GM19023 (cell line): ENCODE results near the gene ABCB8.

Experiments
- ATAC-seq: cut with Tn5 transposase; IDR thresholded peaks from one replicate; pipeline ENCODE4 v1.9.1; 2021; ENCODE audit warnings: mild to moderate bottlenecking, moderate library complexity; ENCODE audit not compliant: unreplicated experiment

Gene ABCB8

DNA sequence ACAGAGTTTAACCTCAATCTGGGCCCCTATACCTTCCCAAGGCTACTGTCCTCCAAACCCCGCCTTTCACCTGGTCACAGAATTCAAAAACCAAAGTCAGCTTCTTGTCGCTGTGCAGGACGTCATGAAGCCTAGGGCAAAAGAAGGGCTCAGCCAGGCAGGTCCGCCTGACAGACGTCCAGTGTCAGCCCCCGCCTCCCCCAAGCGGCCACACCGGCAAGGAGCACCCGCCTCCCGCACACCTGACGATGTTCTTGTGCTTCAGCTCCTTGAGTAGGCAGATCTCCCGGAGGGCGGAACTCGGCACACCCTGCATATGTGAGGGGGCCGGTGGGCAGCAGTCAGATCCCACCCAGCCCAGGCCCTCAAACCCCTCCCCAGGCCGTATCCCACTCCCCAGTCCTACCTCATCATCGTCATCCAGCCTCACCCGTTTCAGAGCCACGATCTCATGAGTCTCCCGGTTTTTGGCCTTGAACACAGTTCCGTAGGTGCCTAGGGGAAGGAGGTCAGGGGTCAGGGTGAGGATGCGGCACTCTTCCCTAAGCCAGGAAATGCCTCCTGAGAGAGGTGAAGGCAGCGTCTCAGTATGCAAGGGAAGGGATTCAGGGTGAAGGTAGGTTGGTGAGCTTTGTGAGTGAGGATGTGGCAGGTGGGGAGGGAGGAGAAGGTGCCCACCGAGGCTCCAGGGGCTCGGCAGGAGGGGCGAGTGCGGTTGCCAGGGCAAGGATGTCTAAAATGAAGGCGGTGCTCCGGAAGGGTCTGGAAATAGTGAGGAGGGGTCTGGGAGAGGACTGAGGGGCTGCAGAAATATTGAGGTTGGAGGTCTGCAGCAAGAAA lies 28.6 kb downstream of the ABCB8 start:
- ATAC-seq = no peak

DNA sequence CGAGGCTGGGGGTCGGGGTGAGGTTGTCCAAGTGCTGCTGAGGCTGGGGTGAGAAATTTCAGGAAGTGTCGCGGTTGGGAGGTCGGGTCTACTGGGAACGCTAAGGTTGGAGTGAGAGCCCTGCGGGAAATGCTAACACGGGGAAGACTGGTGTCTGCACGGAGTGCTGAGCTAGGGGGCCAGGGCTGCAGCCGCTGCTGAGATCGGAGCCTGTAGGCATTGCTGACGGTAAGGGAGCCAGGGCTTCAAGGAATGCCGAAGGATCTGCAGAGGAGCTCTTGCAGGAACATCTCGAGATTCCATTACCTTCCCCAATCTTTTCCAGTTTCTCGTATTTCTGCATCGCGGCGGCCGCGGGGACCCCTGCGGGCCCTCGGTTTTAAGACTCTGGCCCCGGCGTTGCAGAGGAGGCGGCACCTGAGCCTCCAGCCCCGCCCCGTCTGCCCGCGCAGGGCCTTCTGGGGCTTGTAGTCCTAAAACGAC lies 29.3 kb downstream of the ABCB8 start, which contains the start of gene CDK5:
Gene CDK5 (minus strand): TSS at position 392 of the 483 bp plus-strand sequence. CDS start 49 bp downstream, at position 343.
- peak; percentile 16 for ATAC-seq

DNA sequence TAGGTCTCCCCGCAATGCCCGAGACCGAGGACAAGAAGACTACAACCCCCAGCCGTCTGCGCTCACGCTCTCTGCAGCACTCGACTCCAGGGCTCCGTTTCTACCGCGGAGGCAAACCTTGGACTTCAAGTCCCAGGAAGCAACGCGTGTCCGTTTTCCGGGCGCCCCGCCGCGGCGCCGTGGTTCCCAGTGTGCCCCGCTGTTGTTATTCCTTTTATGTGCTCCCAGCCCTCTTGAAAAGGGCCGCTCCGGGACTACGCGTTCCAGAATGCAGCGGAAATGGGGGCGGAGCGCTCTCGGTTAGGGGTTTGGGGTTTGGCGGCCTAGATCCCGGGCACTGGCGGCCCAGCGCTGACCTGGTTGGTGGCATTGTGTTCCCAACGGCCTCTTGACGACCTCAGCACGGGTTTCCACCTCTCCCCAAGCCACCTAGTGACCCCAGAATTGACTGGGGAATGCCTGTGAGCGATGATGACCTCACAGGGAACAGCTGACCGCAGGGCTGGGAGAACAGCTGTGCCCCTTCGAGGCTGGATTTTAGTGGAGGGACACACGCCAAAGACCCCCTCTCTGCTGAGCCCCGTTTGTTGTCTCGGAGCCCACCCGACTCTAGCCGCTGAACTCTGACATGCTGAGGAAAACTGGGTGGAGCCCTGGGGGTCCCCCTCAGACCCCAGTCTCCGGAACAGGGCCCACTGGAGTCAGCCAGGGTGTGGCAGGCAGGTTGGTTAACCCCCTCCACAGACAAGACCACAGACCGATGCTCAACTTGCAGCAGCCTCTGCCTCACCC lies 29.9 kb downstream of the ABCB8 start:
- peak; percentile 87 for ATAC-seq

- no peak for ATAC-seq
Observed at GRCh38 chr7:151058781-151059366, 30.6 kb downstream of the ABCB8 start.

GRCh38 chr7:151059367-151060112 lies 31.3 kb downstream of the ABCB8 start, which contains the start of gene SLC4A2:
Gene SLC4A2 (plus strand): TSS chr7:151059589. CDS start chr7:151061988, 2,399 bp downstream.
- ATAC-seq = peak; percentile 36

DNA sequence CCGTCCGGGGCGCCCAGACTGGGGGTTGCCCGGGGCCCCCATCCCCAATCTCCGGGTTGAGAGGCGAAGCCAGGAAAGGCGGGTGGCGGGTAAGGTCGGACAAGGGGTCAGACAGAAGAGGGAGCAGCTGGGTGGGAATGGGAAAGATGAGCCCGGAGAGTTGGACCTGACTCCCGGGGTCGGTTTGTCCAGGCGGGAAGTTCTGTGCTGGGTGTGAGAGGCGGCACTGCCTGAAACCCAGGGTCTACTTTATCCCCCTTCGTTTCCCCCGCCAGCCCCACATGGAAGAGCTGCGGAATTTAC lies 31.8 kb downstream of the ABCB8 start:
- ATAC-seq = no peak

DNA sequence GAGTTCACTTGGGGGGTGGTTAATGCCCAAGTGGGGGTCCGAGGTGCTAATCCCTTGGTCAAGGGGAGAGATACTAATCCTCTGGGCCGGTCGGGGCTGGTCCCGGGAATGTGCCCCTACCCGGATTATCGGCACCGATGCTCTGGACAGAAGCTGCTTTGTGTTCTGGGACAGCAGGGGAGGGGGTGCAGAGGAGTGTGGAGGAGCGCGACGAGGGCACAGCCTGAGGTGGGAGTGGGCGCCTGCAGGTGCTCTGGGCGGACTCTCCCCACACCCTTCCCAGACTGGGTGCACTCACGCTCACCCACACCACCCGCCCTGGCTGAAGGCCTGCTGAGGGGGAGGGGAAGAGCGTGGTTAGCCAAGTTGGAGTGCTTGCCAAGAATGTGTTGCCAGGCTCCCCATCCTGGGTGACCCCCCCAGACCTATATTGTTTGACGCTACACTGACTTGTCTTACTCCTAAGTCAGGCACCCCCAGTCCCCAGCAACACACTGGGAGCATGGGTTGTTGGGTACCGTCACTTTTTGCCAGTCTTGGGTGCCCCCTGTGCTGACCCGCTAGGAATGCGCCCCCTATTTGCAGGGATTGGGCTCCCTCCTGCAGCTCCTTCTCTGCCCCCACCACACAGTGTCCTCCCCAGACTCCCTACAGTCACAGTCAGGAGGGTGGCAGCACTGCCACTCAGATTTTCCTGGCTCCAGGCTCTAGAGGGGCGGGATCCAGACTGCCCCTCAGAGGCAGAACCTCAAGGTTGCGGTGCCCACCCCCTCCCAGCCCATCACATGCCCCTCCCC lies 32.4 kb downstream of the ABCB8 start:
- ATAC-seq = no peak

DNA sequence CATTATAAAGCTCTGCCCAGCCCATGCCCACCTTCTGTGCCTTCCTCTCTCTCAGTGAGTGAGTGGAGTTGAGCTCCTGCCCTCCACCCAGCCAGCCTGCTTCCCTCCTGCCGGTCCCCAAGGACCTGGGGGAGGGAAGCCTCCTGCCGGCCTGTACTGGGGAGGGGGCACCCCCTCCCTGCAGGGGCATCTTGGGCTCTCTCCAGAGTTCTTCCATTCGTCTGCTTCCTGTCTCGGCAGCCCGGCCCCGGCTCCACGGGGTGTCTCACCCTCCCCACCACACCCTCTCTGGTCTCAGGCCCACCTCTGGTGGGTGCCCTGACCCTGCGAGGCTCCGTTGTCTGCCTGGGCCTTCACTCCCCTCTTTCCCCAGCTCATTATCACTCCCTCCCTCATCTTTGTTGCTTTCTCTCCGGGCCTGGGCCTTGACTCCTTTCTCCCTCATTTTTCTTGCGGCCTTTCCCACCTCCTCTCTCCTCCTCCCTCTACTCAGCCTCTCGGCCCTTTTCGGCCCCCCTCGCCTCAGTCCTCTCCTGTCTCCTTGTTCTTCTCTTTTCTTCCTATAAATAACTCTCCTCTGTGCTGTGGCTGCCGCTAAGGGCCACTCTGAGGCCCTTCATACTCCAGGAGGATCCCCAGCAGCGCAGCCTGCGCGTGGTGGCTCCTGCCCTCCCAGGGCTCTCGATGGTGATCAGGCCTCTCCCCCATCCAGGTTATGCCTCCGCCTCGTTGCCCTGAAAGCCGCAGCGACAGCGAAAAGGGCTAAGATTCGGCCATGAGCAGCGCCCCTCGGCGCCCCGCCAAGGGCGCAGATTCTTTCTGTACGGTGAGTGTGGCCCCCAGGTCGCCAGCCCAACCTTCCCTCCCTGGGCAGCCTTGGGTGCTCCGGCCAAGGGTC lies 33.2 kb downstream of the ABCB8 start:
- no peak for ATAC-seq

GRCh38 chr7:151062111-151062398 lies 33.8 kb downstream of the ABCB8 start:
- no peak for ATAC-seq

DNA sequence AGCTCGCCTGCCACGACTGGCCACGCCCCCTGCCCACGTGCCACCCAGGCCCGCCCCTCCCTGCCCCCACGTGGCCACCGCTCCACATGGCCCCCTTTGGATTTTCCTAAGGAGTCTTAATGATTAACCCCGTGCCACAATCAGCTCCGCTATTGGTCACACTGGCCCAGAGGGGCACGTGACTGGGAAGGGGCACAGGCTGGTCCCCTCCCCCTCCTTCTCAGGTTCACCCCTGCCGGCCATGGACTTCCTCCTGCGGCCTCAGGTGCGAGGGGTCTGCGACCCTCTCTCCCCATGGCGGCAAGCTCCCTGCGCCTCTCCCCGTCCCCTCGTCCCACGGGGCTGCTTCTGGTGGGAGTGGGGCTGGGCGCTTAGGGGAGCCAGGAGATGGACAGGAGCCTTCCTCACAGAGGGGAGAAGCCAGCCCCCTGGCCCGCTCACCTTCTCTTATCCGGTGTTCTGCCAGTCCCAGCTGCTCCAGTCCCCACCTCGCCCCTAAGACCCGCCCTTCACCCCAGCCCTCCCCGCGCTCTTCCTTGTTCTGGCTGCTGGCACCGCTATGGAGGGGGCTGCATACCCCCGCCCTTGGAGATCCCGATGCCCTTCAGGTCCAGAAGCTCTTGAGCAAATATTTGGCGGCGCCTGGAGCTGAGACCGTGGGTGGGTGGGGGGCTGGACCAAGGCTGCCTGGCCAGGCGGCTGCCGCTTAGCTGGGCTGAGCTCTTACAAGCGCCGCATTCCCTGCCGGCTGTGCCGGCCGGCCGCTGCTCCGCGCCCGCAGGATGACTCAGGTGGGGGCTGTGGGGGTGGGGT lies 34.4 kb downstream of the ABCB8 start:
- no peak for ATAC-seq

DNA sequence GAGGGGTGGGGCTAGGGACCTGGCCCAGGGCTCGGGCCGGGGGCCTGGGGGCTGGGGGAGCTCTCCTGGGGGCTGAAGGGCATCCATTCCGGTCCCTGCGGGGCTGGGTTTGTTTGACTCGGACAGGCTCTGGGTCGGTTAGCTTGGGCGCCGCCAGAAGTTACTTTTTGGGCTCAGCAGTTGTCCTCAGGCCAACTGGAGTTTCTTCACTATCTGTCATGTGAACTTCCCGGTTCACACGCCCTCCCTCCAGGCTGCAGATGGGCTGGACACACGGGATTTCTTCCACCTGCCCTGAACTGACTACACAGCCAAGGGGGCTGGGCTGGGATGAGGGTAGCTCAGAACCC lies 34.9 kb downstream of the ABCB8 start:
- ATAC-seq = no peak

DNA sequence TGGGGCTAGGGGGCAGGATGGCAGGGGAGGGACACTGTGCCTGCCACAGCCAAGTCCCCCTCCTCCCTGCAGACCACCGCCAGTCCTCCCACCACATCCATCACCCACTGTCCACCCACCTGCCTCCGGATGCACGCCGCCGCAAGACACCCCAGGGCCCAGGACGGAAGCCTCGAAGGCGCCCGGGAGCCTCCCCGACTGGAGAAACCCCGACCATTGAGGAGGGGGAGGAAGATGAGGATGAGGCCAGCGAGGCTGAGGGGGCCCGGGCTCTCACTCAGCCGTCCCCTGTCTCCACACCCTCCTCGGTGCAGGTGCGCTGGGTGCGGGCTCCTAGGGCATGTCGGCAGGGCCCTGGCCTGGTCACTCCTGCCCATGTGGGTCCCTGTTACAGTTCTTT lies 36.2 kb downstream of the ABCB8 start:
- no peak for ATAC-seq

DNA sequence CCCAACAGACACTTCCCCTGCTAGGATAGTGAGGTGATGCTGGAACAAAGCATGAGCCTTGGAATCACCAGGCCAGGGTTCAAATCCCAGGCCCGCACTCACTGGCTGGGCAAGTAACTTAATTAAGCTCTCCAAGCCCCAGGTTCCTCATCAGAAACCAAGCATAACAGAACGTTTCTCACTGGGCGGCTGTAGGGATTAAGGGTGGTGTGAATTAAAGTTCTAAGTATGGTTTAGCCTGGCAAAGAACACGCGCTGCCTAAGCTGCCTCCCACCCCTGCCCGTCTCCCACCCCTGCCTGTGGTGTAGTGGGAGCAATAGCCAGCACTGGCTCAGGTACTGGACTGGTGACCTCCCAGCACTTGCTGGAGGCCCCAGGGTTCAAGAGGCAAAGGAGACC lies 36.7 kb downstream of the ABCB8 start:
- no peak for ATAC-seq

DNA sequence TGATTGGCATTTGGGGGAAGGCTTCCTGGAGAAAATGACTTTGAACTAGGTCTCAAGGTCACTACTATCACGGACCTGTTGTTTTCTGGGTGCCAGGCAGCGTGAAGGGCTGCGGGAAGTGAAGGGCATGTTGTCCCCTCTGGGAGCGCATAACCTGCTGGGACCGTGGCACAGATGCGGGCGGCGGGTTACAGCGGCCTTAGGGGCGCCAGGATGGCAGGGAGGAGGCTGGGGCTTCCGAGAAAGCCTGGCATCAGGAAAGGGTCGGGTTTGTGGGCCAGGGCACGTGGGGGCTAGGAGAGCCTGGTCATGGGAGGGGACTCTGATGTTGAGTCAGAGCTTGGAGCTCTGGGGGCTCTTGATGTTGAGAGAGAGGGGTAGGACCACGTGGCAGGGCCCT lies 37.3 kb downstream of the ABCB8 start:
- no peak for ATAC-seq

DNA sequence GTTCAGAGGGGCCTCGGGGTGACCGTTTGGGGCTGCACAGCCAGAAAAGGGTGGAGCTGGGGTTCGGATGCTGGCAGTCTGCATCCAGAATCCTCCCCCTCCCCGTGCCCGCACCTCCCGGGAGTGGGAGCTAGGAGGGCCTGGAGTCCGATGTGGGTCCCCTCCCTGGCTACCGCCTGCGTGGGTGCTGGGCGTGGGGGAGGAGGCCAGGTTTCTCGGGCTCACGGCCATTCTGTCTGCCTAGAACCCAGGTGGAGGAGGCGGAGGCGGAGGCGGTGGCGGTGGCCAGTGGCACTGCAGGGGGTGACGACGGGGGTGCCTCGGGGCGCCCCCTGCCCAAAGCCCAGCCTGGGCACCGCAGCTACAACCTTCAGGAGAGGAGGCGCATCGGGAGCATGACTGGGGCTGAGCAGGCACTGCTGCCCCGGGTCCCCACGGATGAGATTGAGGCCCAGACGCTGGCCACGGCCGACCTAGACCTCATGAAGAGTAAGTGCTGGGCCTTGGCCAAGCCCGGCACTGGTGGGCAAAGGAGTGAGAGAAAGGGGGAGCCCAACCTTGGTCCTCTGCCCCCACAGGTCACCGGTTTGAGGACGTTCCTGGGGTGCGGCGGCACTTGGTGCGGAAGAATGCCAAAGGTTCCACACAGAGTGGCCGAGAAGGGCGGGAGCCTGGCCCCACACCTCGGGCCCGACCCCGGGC lies 38.2 kb downstream of the ABCB8 start:
- ATAC-seq = no peak

DNA sequence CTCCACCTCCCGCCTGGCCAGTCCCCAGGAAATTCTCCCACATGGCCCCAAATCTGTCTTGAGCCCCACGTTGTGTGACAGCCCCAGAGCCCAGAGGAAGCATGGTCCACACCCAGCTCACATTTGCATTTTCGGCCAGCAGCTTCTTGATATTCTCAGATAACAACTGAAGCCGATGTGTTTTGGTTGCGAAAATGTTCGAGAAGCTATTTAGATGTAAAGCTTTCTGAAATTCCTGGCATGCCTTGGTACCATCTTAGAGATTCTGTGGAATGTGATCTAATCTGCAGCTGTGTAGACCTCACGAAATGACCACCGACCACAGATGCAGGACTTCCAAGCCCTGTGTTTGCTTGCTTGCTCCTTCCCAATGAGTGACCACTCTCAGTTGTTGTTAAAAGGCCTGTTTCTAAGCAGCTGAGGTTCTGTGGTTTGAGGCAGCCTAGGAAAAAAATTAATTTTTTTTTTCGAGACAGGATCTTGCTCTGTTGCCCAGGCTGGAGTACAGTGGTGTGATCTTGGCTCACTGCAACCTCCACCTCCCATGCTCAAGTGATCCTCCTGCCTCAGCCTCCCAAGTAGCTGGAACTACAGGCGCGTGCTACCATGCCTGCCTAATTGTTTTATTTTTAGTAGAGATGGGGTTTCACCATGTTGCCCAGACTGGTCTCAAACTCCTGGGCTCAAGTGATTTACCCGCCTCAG lies 40.0 kb downstream of the ABCB8 start:
- no peak for ATAC-seq

DNA sequence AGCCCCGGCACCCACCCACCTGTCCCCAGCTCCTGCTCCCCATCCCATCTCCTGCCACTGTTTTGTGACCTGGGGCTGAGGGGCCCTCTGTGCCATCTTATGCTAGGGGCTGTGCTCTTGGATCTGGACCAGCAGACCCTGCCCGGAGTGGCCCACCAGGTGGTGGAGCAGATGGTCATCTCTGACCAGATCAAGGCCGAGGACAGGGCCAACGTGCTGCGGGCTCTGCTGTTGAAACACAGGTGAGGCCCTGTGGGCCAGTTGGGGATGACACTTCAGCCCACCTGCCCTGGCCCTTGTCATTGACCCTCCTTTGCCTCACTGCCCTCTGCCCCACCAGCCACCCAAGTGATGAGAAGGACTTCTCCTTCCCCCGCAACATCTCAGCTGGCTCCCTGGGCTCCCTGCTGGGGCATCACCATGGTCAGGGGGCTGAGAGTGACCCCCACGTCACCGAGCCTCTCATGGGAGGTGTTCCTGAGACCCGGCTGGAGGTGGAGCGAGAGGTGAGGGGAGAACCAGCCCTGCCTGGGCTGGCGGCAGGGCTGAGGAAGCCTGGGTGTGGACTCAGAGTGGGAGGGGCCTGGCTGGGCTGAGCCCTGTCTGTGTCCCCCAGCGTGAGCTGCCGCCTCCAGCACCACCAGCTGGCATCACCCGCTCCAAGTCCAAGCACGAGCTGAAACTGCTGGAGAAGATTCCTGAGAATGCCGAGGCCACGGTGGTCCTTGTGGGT lies 41.8 kb downstream of the ABCB8 start:
- ATAC-seq = no peak
